H9 (cell line): ENCODE data around the gene PDE3B. TPM values are rescaled to one million over a fixed set of nuclear protein-coding genes. Genes with fewer than 3 reads are reported as not detected.
"Not testable (repeated sequence)": the region's sequence is repeated elsewhere in the genome, so short reads cannot be mapped to it uniquely, and the experiment has no call there.

ENCODE experiments used
- DNase-seq: peaks from one replicate; pipeline ENCODE4 v3.0.0-alpha.2; 2017
- H2AFZ ChIP-seq: one replicate; pipeline ENCODE4 v1.6.1; 2013; ENCODE audit warnings: mild to moderate bottlenecking, low read length, control low read depth, moderate library complexity
- H2AK5ac ChIP-seq: 2 replicates; pipeline ENCODE4 v1.6.1; 2013; ENCODE audit warnings: low read length, control low read depth, mixed read lengths; ENCODE audit not compliant: insufficient read length
- H2BK120ac ChIP-seq: one replicate; pipeline ENCODE4 v1.6.1; 2013; ENCODE audit warnings: low read depth, mild to moderate bottlenecking, low read length, control low read depth, inconsistent platforms; ENCODE audit not compliant: poor library complexity, severe bottlenecking
- H2BK12ac ChIP-seq: 2 replicates; pipeline ENCODE4 v1.6.1; 2013; ENCODE audit warnings: low read length, control low read depth, mixed read lengths, low read depth; ENCODE audit not compliant: insufficient read length
- H2BK15ac ChIP-seq: 2 replicates; pipeline ENCODE4 v1.6.1; 2013; ENCODE audit warnings: low read depth, low read length, control low read depth
- H2BK20ac ChIP-seq: one replicate; pipeline ENCODE4 v1.6.1; 2013; ENCODE audit warnings: low read depth, mild to moderate bottlenecking, low read length, control low read depth, inconsistent platforms; ENCODE audit not compliant: poor library complexity, severe bottlenecking
- H2BK5ac ChIP-seq: 2 replicates; pipeline ENCODE4 v1.6.1; 2013; ENCODE audit warnings: low read length, control low read depth, mixed read lengths; ENCODE audit not compliant: insufficient read length
- H3K14ac ChIP-seq: 2 replicates; pipeline ENCODE4 v1.6.1; 2013; ENCODE audit warnings: low read length, control low read depth; ENCODE audit not compliant: insufficient read depth
- H3K18ac ChIP-seq: 2 replicates; pipeline ENCODE4 v1.6.1; 2013; ENCODE audit warnings: low read depth, mild to moderate bottlenecking, mixed read lengths, low read length, control low read depth; ENCODE audit not compliant: insufficient read length
- H3K23ac ChIP-seq: 2 replicates; pipeline ENCODE4 v1.6.1; 2013; ENCODE audit warnings: low read length, control low read depth, mixed read lengths, low read depth; ENCODE audit not compliant: insufficient read length
- H3K23me2 ChIP-seq: 2 replicates; pipeline ENCODE4 v1.6.1; 2013; ENCODE audit warnings: low read depth, mild to moderate bottlenecking, mixed read lengths, low read length, control low read depth; ENCODE audit not compliant: insufficient read length, poor library complexity, severe bottlenecking
- H3K27ac ChIP-seq: 2 replicates; pipeline ENCODE4 v1.5.1; 2013; ENCODE audit warnings: low read length, control low read depth, mixed read lengths, low read depth; ENCODE audit not compliant: insufficient read length
- H3K27me3 ChIP-seq: 2 replicates; pipeline ENCODE4 v1.6.1; 2013; ENCODE audit warnings: low read length, control low read depth, inconsistent platforms; ENCODE audit not compliant: insufficient read depth
- H3K4ac ChIP-seq: 2 replicates; pipeline ENCODE4 v1.6.1; 2013; ENCODE audit warnings: low read depth, mild to moderate bottlenecking, control low read depth, inconsistent platforms, low read length, moderate library complexity
- H3K4me1 ChIP-seq: 2 replicates; pipeline ENCODE4 v1.6.1; 2013; ENCODE audit warnings: low read length, control low read depth, inconsistent platforms; ENCODE audit not compliant: insufficient read depth
- H3K4me2 ChIP-seq: 2 replicates; pipeline ENCODE4 v1.6.1; 2013; ENCODE audit warnings: low read length, control low read depth, mixed read lengths; ENCODE audit not compliant: insufficient read length, insufficient read depth
- H3K56ac ChIP-seq: 2 replicates; pipeline ENCODE4 v1.6.1; 2013; ENCODE audit warnings: low read depth, mild to moderate bottlenecking, mixed read lengths, low read length, control low read depth; ENCODE audit not compliant: insufficient read length
- H3K79me1 ChIP-seq: 2 replicates; pipeline ENCODE4 v1.6.1; 2013; ENCODE audit warnings: low read depth, mild to moderate bottlenecking, moderate library complexity, low read length, control low read depth, inconsistent platforms; ENCODE audit not compliant: insufficient read depth, poor library complexity, severe bottlenecking
- H3K79me2 ChIP-seq: 2 replicates; pipeline ENCODE4 v1.6.1; 2013; ENCODE audit warnings: low read length, control low read depth, inconsistent platforms; ENCODE audit not compliant: insufficient read depth
- H3K9ac ChIP-seq: 2 replicates; pipeline ENCODE4 v1.6.1; 2013; ENCODE audit warnings: low read length, control low read depth, mixed read lengths; ENCODE audit not compliant: insufficient read length; ENCODE audit errors: extremely low read depth
- H3K9me3 ChIP-seq: one replicate; pipeline ENCODE4 v1.6.1; 2013; ENCODE audit warnings: low read depth, low read length, inconsistent platforms; ENCODE audit not compliant: control insufficient read depth
- H3T11ph ChIP-seq: one replicate; pipeline ENCODE4 v1.6.1; 2013; ENCODE audit warnings: mild to moderate bottlenecking, low read length, control low read depth, inconsistent platforms
- H4K20me1 ChIP-seq: one replicate; pipeline ENCODE4 v1.6.1; 2013; ENCODE audit not compliant: control insufficient read depth, insufficient read length, insufficient read depth
- H4K5ac ChIP-seq: 2 replicates; pipeline ENCODE4 v1.6.1; 2013; ENCODE audit warnings: low read depth, mild to moderate bottlenecking, mixed read lengths, low read length, control low read depth; ENCODE audit not compliant: insufficient read length
- H4K8ac ChIP-seq: replicated peaks from 2 replicates; pipeline ENCODE4 v1.6.1; 2013; ENCODE audit warnings: low read length, control low read depth, mixed read lengths, low read depth; ENCODE audit not compliant: insufficient read length
- H4K91ac ChIP-seq: 2 replicates; pipeline ENCODE4 v1.6.1; 2013; ENCODE audit warnings: low read depth, mild to moderate bottlenecking, moderate library complexity, mixed read lengths, low read length, control low read depth; ENCODE audit not compliant: insufficient read length
- H3K27ac Mint-ChIP-seq, 3 experiments: 2 replicates in 2 of 3; 3 replicates in 1 of 3; pipeline ENCODE4 v1.8.0; 2020 to 2021; ENCODE audit warnings: mixed read lengths in 3 of 3, mild to moderate bottlenecking in 1 of 3, moderate library complexity in 1 of 3
- H3K27me3 Mint-ChIP-seq: 2 replicates; pipeline ENCODE4 v1.8.0; 2021; ENCODE audit warnings: low read depth, mild to moderate bottlenecking, moderate library complexity, mixed read lengths
- H3K36me3 Mint-ChIP-seq, 3 experiments: 2 replicates in 2 of 3; 3 replicates in 1 of 3; pipeline ENCODE4 v1.8.0; 2020 to 2021; ENCODE audit warnings: low read depth in 3 of 3, mixed read lengths in 3 of 3; ENCODE audit not compliant: insufficient read depth in 1 of 3
- H3K4me1 Mint-ChIP-seq, 2 experiments: 2 replicates each; pipeline ENCODE4 v1.8.0; 2020; ENCODE audit warnings: mixed read lengths in 2 of 2
- H3K4me3 Mint-ChIP-seq, 2 experiments: 2 replicates in 1 of 2; 3 replicates in 1 of 2; pipeline ENCODE4 v1.8.0; 2020 to 2021; ENCODE audit warnings: mild to moderate bottlenecking in 2 of 2, mixed read lengths in 2 of 2, moderate library complexity in 1 of 2
- H3K9me3 Mint-ChIP-seq, 2 experiments: 2 replicates in 1 of 2; 3 replicates in 1 of 2; pipeline ENCODE4 v1.8.0; 2020; ENCODE audit warnings: mild to moderate bottlenecking in 2 of 2, mixed read lengths in 2 of 2, moderate library complexity in 1 of 2
- CTCF ChIP-seq: fragments of 200-600 bp; sonication (generic); conservative IDR thresholded peaks from 3 replicates; pipeline ENCODE4 v1.8.0; 2021; ENCODE audit warnings: antibody characterized with exemption, mild to moderate bottlenecking
- WGBS: extraction: QIAGEN DNeasy Blood & Tissue Kit; methylation state at CpG from one replicate; pipeline ENCODE4 v1.1.7; 2013; ENCODE audit warnings: missing lambda C conversion rate, low lambda C conversion rate, mixed read lengths; ENCODE audit not compliant: insufficient read length; ENCODE audit errors: extremely low coverage; 5-methylcytosine and 5-hydroxymethylcytosine counted together
- total RNA-seq: library from RNA; stranded (reverse); gene quantifications from 2 replicates; pipeline ENCODE4 v1.2.1, GENCODE V29; 2021

Gene PDE3B
- total RNA-seq, 1 experiment from 2014 or later, result 6.6 TPM

- H3K4ac ChIP-seq, result no peak overlapping the region
- no peak overlapping the region for H3T11ph ChIP-seq
- no peak overlapping the region for H3K27ac Mint-ChIP-seq
- no peak for DNase-seq
- no peaks in the 10 kb centered on the region for H3K27me3 Mint-ChIP-seq
- peaks cover 0 to 3% (median 0%) of the 10 kb centered on the region in 3 experiments; a peak in 3 of 7 replicates for H3K36me3 Mint-ChIP-seq
- no peak overlapping the region for H4K8ac ChIP-seq
- H2BK12ac ChIP-seq, result no peak overlapping the region
- no peak overlapping the region for H4K91ac ChIP-seq
- H3K14ac ChIP-seq, result no peak overlapping the region
- no peak overlapping the region for H2BK5ac ChIP-seq
- no peak overlapping the region for H2AK5ac ChIP-seq
- H2BK120ac ChIP-seq, result no peak overlapping the region
- H3K27me3 ChIP-seq, result no peaks in the 10 kb centered on the region
- no peaks in the 10 kb centered on the region for H3K9me3 ChIP-seq
- no peak overlapping the region for H3K4me3 Mint-ChIP-seq
- no peak overlapping the region for H3K27ac ChIP-seq
- no peaks in the 10 kb centered on the region for H3K23me2 ChIP-seq
- peaks cover 14 to 17% of the 10 kb centered on the region in 2 experiments for H3K4me1 Mint-ChIP-seq
- no peak overlapping the region for H2BK20ac ChIP-seq
- no CpG with 5 or more reads among the region's 5 CpGs for WGBS
- no peak overlapping the region for H2AFZ ChIP-seq
- H3K79me1 ChIP-seq, result no peaks in the 10 kb centered on the region
- no peak for TF ChIP-seq CTCF
- no peaks in the 10 kb centered on the region for H3K79me2 ChIP-seq
- H3K4me2 ChIP-seq, result no peak overlapping the region
- no peak overlapping the region for H3K9ac ChIP-seq
- no peaks in the 10 kb centered on the region for H4K20me1 ChIP-seq
- H4K5ac ChIP-seq, result no peak overlapping the region
- H2BK15ac ChIP-seq, result no peak overlapping the region
- H3K4me1 ChIP-seq, result peaks cover 3% of the 10 kb centered on the region; the same call in 1 of the 2 replicates
- no peak overlapping the region for H3K56ac ChIP-seq
- H3K9me3 Mint-ChIP-seq, result peaks cover 4 to 6% of the 10 kb centered on the region in 2 experiments; a peak in 3 of 5 replicates
- H3K23ac ChIP-seq, result no peak overlapping the region
- no peak overlapping the region for H3K18ac ChIP-seq
These were observed 99.4 kb downstream of the PDE3B start for GRCh38 chr11:14742849-14743559.

GRCh38 chr11:14743667-14744066, 100.1 kb downstream of the PDE3B start:
- H3K27ac ChIP-seq, H3K23ac ChIP-seq, H3K4ac ChIP-seq, H3K14ac ChIP-seq, H4K20me1 ChIP-seq, H3K36me3 Mint-ChIP-seq, DNase-seq, H3K27me3 Mint-ChIP-seq, H4K8ac ChIP-seq, H2BK5ac ChIP-seq, H3K23me2 ChIP-seq, H3K79me1 ChIP-seq, H2AFZ ChIP-seq, H4K5ac ChIP-seq, H3K4me3 Mint-ChIP-seq, H3K4me1 ChIP-seq, H3K9me3 Mint-ChIP-seq, H3K9me3 ChIP-seq, H4K91ac ChIP-seq, H3K18ac ChIP-seq, H3K79me2 ChIP-seq, H3K56ac ChIP-seq, H3T11ph ChIP-seq, H2BK20ac ChIP-seq, H2BK12ac ChIP-seq, H3K4me2 ChIP-seq, H2BK15ac ChIP-seq, H3K27me3 ChIP-seq, H3K9ac ChIP-seq, H2BK120ac ChIP-seq, H2AK5ac ChIP-seq, H3K27ac Mint-ChIP-seq: not testable (repeated sequence)
- peaks cover 14 to 17% of the 10 kb centered on the region in 2 experiments for H3K4me1 Mint-ChIP-seq
- WGBS, result no CpG with 5 or more reads among the region's 6 CpGs
